ENCODE results near the gene CCDC34. TPM values are rescaled to one million over a fixed set of nuclear protein-coding genes. Genes with fewer than 3 reads are reported as not detected.

Gene CCDC34, protein sequence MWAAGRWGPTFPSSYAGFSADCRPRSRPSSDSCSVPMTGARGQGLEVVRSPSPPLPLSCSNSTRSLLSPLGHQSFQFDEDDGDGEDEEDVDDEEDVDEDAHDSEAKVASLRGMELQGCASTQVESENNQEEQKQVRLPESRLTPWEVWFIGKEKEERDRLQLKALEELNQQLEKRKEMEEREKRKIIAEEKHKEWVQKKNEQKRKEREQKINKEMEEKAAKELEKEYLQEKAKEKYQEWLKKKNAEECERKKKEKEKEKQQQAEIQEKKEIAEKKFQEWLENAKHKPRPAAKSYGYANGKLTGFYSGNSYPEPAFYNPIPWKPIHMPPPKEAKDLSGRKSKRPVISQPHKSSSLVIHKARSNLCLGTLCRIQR
- total RNA-seq (2014; rRNA removed; shearing (Covaris generic)) = 35.6 and 37.7 TPM in 2 replicates

GRCh38 chr11:27362749-27363575 is at the start of gene CCDC34:
CCDC34 (minus strand) TSS chr11:27363215; CDS start chr11:27363194, 21 bp downstream.
- peak; percentile 97 for DNase-seq (ENCODE audit: low read depth)

- no peak for DNase-seq (ENCODE audit: low read depth)
These were observed 49.2 kb upstream of the CCDC34 start for GRCh38 chr11:27412192-27412691.

DNA sequence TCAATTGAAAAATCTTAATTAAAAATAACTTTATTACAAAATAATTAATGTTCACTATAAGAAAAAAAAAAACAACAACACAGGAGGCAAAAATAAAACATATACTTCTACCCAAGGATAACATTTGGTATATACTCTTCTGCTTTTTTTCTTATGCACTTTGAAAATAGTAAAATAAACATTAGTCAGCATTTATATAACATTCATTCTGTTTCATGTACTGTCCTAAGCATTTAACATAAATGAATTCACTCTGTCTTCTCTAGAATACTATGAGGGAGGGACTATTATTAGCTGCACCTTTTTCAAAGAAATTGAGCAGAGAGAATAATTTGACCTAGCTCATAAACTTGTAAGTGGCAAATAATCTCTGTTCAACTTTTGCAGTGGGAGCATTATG is 48.3 kb upstream of the CCDC34 start:
- no peak for DNase-seq (ENCODE audit: low read depth)

DNA sequence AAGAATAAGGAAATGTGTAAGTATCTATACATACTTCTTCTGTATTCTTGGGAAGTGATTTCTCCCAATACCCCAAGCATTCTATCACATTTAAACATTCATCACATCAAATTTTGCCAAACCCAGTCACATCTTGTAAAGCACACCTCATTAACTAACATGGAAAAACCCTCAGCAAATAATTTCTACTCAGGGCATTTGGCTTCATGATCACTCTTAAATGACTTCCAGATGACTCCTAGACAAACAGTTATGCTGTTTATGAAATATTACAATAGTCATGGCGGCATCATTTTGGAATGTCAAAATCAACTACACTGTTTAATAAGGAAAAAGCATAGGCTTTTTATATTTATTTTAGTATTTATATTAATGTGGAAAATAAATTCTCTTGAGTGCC is 47.3 kb upstream of the CCDC34 start:
- DNase-seq (ENCODE audit: low read depth) = no peak

DNA sequence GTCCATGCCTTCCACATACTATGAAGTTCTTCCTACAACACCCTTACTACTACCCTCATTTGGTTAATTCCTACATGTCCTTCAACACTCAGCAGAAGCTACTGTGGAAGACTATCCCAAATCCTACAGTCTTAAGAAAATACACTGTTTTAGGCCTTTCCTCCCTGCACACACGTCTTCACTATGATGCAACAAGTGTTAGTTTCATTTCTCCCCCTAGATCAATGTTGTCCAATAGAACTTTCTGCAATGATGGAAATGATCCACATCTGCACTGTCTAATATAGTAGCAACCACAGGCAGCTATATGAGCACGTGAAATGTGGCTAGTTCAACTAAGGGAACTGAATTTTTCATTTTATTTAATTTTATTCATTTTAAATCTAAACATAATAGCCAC is 46.7 kb upstream of the CCDC34 start:
- no peak for DNase-seq (ENCODE audit: low read depth)

DNA sequence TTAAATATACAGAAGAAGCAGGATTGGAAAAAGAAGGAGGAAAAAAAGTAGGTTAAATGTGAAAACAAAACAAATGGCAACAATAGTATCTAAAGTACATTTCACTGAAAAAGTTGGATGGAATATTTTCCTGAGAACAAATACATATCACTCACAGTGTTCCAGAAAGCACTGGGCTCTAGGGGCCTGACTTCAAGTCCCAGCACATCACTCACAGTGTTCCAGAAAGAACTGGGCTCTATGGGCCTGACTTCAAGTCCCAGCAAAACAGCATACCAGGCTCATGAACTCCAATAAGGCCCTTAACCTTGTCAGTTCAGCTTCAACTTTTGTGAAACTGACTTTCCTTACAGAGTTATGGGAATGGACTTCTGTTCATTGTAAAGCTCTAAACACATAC is 46.0 kb upstream of the CCDC34 start:
- DNase-seq (ENCODE audit: low read depth) = no peak

DNA sequence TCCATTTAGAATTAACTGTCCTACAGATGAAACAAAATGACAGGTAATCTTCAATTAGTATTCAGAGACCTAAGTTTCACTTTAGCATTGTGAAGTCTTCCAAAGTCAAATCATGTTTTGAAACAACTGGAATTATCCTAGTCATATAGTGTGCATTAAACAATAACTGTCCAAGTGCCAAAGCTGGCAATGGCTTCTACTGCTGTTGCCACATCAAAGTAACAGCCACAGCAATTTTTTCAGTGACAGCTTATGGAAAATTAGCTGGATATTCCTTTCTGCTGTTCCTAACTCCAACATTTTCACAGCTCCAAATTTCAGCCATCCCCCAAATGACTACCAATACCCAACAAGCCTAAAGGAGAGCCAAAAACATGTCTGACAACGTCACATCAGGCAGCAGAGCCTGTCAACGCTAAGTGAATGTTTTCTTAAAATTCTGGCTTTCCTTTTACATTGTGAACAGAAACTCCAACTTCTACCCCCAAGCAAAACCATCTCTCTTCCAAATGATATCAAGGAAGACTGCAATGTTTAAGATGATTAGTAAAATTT is 45.3 kb upstream of the CCDC34 start:
- no peak for DNase-seq (ENCODE audit: low read depth)

DNA sequence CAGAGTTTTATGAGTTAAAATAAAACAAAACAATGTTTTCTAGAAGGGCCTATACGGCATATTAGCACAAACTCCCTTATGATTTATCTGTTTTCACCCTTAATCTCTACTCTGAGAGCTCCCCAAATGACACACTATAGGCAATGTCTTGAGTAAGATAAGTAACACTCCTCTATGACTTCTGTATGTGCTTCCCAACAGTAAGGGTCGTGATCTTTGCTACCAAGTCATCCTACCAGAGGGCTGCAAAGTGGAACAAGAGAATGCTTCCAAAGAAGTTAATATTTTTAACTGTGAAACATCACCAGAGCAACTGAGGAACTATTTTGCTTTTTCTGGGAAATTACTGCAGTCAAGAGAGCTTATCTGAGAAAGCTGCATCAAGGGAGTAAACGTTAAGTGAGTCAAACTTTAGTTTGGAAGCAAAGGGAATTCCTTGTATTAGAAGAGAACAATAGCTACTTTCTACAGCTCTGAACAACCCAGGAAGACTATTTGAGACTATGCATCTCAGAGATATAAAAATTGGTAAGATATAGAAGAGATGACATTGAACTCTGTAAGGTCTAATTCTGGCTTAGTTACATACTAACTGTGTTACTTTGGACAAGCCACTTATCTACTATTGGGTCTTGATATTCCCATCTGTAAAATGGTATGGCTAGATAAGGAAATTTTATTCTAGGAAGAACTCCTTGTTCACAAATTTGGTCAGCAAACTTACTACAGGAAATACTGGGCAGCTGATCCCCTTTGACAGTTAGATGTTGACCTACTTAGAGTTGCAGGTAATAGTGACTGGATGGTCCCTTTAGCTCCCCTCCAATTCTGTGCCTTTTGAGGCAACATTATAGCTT is 43.7 kb upstream of the CCDC34 start:
- DNase-seq (ENCODE audit: low read depth) = no peak

DNA sequence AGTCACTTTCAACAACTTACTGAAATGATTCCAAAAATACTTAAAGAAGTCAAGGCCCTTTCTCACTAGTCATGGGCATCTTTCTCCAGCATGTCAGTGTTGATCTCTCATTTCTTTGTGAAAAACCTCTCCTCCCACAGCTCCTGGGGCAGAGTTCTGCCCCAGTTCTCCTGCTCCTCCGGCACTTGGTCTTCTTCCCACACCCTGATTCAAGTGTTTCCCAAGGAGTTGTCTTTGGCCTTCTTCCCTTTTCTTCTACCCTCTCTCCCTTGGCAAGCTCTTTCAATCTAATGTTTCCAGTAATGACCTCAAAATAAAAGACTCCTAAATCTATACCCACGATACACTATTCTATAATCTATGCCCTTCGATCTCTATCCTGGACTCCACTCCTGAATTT is 42.1 kb upstream of the CCDC34 start:
- no peak for DNase-seq (ENCODE audit: low read depth)

DNA sequence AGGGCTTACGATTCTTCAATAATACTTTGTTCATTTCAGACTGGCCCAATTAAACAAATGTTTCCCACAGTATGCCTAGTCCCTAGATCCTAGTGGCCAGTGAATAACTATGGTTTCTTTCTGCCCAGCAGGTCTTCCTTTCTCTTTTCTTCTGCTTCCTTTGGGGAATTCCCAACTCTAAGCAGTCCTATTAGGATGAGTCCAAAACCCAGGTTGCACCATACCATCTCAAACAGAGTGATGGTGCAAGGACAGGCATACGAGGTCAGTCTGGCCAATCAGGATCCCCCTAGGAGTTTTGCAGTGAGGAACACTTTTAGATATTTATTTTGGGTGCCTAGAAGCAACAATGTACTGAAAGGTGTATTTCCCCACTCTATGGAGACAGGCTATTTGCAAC is 41.4 kb upstream of the CCDC34 start:
- no peak for DNase-seq (ENCODE audit: low read depth)

DNA sequence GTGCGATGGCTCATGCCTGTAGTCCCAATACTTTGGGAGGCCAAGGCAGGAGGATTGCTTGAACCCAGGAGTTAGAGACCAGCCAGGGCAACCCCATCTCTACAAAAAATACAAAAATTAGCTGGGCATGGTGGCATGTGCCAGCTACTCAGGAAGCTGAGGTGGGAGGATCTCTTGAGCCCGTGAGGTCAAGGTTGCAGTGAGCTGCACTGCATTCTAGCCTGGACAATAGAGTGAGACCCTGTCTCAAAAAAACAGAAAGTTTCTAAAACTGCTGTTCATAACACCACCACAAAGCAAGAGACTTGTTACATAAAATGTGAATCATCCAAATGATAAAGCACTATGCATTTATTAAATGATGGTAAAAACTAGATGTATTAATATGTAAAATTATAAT is 40.2 kb upstream of the CCDC34 start:
- DNase-seq (ENCODE audit: low read depth) = no peak

- no peak for DNase-seq (ENCODE audit: low read depth)
These were observed 39.4 kb upstream of the CCDC34 start for GRCh38 chr11:27402450-27402849.

- no peak for DNase-seq (ENCODE audit: low read depth)
These were observed 38.9 kb upstream of the CCDC34 start for GRCh38 chr11:27401833-27402316.

DNA sequence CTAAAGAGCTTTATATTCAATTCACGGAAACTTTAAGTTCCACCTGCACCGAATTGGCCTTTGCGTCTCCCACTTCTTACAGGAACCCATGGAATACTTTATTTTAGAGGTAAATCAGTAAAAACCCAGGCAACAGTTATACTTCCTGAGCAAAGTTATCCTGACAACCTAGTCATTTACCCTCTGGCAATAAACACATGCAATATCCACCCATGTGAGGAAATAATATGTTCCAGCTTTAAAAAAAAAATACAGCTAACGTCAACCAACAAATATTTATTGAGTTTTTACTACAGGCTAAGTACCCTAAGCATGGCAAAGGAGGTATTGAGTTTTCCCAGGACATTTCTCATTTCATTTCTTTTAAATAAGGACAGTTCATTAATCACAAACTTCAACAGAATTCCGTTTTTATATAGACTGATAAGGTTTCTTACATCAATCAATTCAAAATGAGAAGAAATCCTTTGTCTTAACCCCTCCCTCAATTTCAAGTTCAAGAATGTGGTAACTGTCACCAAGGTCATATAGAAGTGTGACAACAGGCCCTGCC is 38.3 kb upstream of the CCDC34 start:
- DNase-seq (ENCODE audit: low read depth) = no peak

DNA sequence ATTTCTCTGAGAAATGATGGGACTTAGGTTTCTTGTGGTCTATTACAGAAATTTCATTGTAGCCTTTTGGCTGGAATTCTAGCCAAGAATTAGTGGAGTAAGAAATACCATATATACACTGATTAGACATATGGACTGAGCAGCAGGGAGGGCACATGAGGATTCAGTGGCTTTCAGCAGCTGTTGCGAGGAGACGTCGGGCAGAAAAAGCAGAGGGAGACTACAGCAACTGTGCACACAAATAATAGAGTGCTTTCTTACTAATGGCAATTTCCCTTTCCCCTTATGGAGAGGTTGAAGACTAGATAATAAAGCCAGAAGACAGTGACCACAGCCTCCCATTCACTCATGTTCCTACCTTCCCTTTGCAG is 35.4 kb upstream of the CCDC34 start:
- DNase-seq (ENCODE audit: low read depth) = no peak

- no peak for DNase-seq (ENCODE audit: low read depth)
These were observed 34.8 kb upstream of the CCDC34 start for GRCh38 chr11:27397624-27398399.

DNA sequence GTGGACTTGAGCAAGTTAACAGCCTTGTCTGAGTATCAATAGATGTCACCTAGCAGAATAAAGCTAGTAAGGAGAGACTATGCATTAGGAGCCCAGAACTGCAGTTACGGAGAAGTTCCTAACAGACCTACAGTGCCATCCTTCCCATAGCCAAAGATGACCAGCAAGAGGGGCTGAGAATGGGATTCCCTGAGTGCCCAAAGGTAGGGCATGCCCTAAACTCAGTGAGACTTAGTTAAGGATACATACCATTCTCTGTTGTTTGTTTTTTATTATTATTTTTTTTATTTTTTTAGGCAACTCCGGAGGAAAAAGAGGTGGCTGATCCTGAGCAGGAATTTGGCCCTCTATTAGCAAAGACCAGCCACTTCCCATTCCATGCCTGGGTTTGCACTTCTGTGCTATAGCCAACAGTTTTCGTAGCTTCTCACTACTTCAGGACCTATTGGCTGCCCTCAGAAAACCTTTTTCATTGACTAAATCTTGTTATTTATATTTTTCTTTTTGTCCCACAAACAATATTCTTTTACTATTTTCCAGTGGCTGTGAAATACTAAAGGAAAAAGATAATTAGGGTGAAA is 33.3 kb upstream of the CCDC34 start:
- no peak for DNase-seq (ENCODE audit: low read depth)

- DNase-seq (ENCODE audit: low read depth) = no peak
These were observed 32.7 kb upstream of the CCDC34 start for GRCh38 chr11:27395556-27396258.

DNA sequence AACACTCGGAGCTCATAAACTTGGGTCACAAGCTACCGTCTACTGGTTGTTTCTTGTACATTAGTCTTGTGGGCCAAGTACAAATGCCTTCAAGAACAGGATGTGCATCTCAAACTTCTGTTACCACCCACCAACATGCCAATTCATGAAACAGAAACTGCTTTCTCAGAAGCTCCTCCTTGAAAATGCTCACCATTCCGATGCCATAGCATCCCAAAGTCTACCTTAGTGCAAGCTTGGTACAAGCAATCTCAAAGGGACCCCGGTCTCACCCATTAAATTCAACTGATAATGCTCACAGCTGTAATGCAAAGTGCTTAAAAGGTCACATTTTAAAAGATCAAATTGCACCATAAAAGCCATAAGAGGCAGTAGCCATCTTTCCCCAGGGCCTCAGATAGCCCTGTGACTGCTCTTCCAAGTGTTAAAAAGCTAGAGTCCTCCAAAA is 31.8 kb upstream of the CCDC34 start:
- no peak for DNase-seq (ENCODE audit: low read depth)
